Measurements from ENCODE around the gene PAPPA. TPM values are rescaled to one million over a fixed set of nuclear protein-coding genes. Genes with fewer than 3 reads are reported as not detected.
A peak's percentile ranks its signal among the peaks of the same experiment; 100 is the strongest.

The PAPPA gene
- polyA plus RNA-seq, 1 of the 3 experiments (the other 2 are of a cell fraction): 44.5 TPM

GRCh38 chr9:116165912-116166311 lies 12.3 kb downstream of the PAPPA start (continued):
- TF ChIP-seq RXRA (IDR thresholded peaks at IDR 0.05; ENCODE audit: borderline replicate concordance, low read depth) (no peak), RCOR1 (IDR thresholded peaks at IDR 0.05; ENCODE audit: low read length) (no peak)

- ChIA-PET POLR2A (no interaction called here), CTCF (interaction anchor here (1.0 to 1.1 kb wide), 2 partner anchors 9 to 244 kb away, joined by 3 read pairs; no protein-coding TSS in a partner anchor)
- Histone ChIP-seq H2AFZ (ENCODE audit: low read depth) (no peak overlapping the region), H3K36me3 (replicated peaks in 1 of 2; ENCODE audit: control insufficient read depth in 1 of 2, insufficient read depth in 2 of 2, low read length in 1 of 2) (peaks cover 2 to 63% of the 10 kb centered on the region in 2 experiments), H4K20me1 (ENCODE audit: insufficient read depth) (peaks cover 97% of the 10 kb centered on the region), H3K9me2 (no peaks in the 10 kb centered on the region), H3K4me2 (no peak overlapping the region), H3F3A (replicated peaks; ENCODE audit: insufficient read depth) (peaks cover 34% of the 10 kb centered on the region), H3K9me3 (no peaks in the 10 kb centered on the region), H3K79me2 (ENCODE audit: insufficient read depth) (peaks cover 99% of the 10 kb centered on the region), H3K9ac (no peak overlapping the region), H3K4me1 (ENCODE audit: control insufficient read depth in 1 of 2, insufficient read depth in 2 of 2, low read depth in 1 of 2, low read length in 1 of 2) (peaks cover 0 to 24% of the 10 kb centered on the region in 2 experiments; a peak in 1 of 4 replicates), H3K4me3 (ENCODE audit: low read depth in 2 of 2, low read length in 1 of 2) (no peak overlapping the region), H3K27me3 (ENCODE audit: insufficient read depth) (no peaks in the 10 kb centered on the region), H3K27ac (ENCODE audit: low read depth in 2 of 2, low read length in 1 of 2) (peak overlapping the region in 1 of 2 experiments; percentile 32; a peak in 1 of 4 replicates)
- TF ChIP-seq RAD21 (IDR thresholded peaks at IDR 0.05; ENCODE audit: low read length) (0 out of 2 replicates have a peak, but pooled peaks have one; percentile 14), RFX5 (IDR thresholded peaks at IDR 0.05; ENCODE audit: low read length) (no peak), SMC3 (IDR thresholded peaks at IDR 0.05; ENCODE audit: low read depth, low read length) (no peak), MAX (IDR thresholded peaks at IDR 0.05; ENCODE audit: low read depth) (no peak), CTCF (IDR thresholded peaks at IDR 0.05) (peak; percentile 56), TAF1 (IDR thresholded peaks at IDR 0.05; ENCODE audit: borderline replicate concordance, low read depth, low read length) (no peak)
- 100% methylated on average over 1 of the region's 1 CpG for WGBS (ENCODE audit: low lambda C conversion rate)
- DNase-seq: no peak
Measured at GRCh38 chr9:116166713-116167112, 13.1 kb downstream of the PAPPA start.

- peak overlapping the region in 1 of 2 experiments; percentile 0; a peak in 1 of 4 replicates for H3K27ac ChIP-seq (ENCODE audit: low read depth in 2 of 2, low read length in 1 of 2)
- H3K4me1 ChIP-seq (ENCODE audit: control insufficient read depth in 1 of 2, insufficient read depth in 2 of 2, low read depth in 1 of 2, low read length in 1 of 2): peaks cover 0 to 30% of the 10 kb centered on the region in 2 experiments; a peak in 1 of 4 replicates
- no peak overlapping the region for H3K9ac ChIP-seq
- H3K4me3 ChIP-seq (ENCODE audit: low read depth in 2 of 2, low read length in 1 of 2): no peak overlapping the region
- H3F3A ChIP-seq (replicated peaks; ENCODE audit: insufficient read depth): peaks cover 25% of the 10 kb centered on the region
- no peaks in the 10 kb centered on the region for H3K9me3 ChIP-seq
- no peaks in the 10 kb centered on the region for H3K27me3 ChIP-seq (ENCODE audit: insufficient read depth)
- peaks cover 2 to 57% of the 10 kb centered on the region in 2 experiments for H3K36me3 ChIP-seq (replicated peaks in 1 of 2; ENCODE audit: control insufficient read depth in 1 of 2, insufficient read depth in 2 of 2, low read length in 1 of 2)
- ChIA-PET CTCF (interaction anchor here (0.6 to 1.5 kb wide), 5 partner anchors 12 to 575 kb away, joined by 3 read pairs; partner anchors contain the start of gene PAPPA), POLR2A (no interaction called here)
- H2AFZ ChIP-seq (ENCODE audit: low read depth): no peak overlapping the region
- no peak for DNase-seq
- no peaks in the 10 kb centered on the region for H3K9me2 ChIP-seq
- H4K20me1 ChIP-seq (ENCODE audit: insufficient read depth): peaks cover 98% of the 10 kb centered on the region
- peaks cover 99% of the 10 kb centered on the region for H3K79me2 ChIP-seq (ENCODE audit: insufficient read depth)
- no peak overlapping the region for H3K4me2 ChIP-seq
- TF ChIP-seq MEF2A (IDR thresholded peaks at IDR 0.05; ENCODE audit: borderline replicate concordance, low read depth): no peak
- no peak for TF ChIP-seq RCOR1 (IDR thresholded peaks at IDR 0.05; ENCODE audit: low read length)
- TF ChIP-seq TEAD4 (IDR thresholded peaks at IDR 0.05; ENCODE audit: borderline replicate concordance, insufficient read depth): no peak
- TF ChIP-seq ELF1 (IDR thresholded peaks at IDR 0.05): no peak
- no peak for TF ChIP-seq TAF1 (IDR thresholded peaks at IDR 0.05; ENCODE audit: borderline replicate concordance, low read depth, low read length)
- TF ChIP-seq FOXJ3 (CRISPR knock-in tag; IDR thresholded peaks at IDR 0.05): no peak
- TF ChIP-seq NFIC (IDR thresholded peaks at IDR 0.05; ENCODE audit: borderline replicate concordance): no peak
- no peak for TF ChIP-seq USF2 (IDR thresholded peaks at IDR 0.05; ENCODE audit: borderline replicate concordance, low read depth, low read length)
- TF ChIP-seq JUND (IDR thresholded peaks at IDR 0.05): no peak
- TF ChIP-seq MXI1 (IDR thresholded peaks at IDR 0.05; ENCODE audit: low read depth, low read length): no peak
- TF ChIP-seq FOXM1 (IDR thresholded peaks at IDR 0.05; ENCODE audit: low read depth): no peak
- TF ChIP-seq SMC3 (IDR thresholded peaks at IDR 0.05; ENCODE audit: low read depth, low read length): no peak
- no peak for TF ChIP-seq SIN3A (IDR thresholded peaks at IDR 0.05; ENCODE audit: borderline replicate concordance, low read depth, low read length)
- no peak for TF ChIP-seq EZH2phosphoT487 (IDR thresholded peaks at IDR 0.05; ENCODE audit: borderline replicate concordance, low read depth)
- no peak for TF ChIP-seq CTCF (IDR thresholded peaks at IDR 0.05)
- no peak for TF ChIP-seq TCF12 (IDR thresholded peaks at IDR 0.05)
- TF ChIP-seq EP300 (IDR thresholded peaks at IDR 0.05; ENCODE audit: borderline replicate concordance in 1 of 2, low read depth in 1 of 2, low read length in 1 of 2): no peak
Measured at GRCh38 chr9:116168231-116168630, 14.6 kb downstream of the PAPPA start.
